H1 (cell line): Measurements from ENCODE around the gene RBM6. TPM values are rescaled to one million over a fixed set of nuclear protein-coding genes. Genes with fewer than 3 reads are reported as not detected.

Experiments
- CBX5 ChIP-seq: fragments of 300-800, 300-1000 bp; sonication (generic); IDR thresholded peaks from 2 replicates; pipeline ENCODE4 v1.7.1; 2016; ENCODE audit warnings: antibody characterized with exemption, low read length, low read depth
- GTF2F1 ChIP-seq: IDR thresholded peaks from 2 replicates; pipeline ENCODE4 v1.6.1; 2012; ENCODE audit warnings: low read depth, low read length, improper control_type of control experiment, borderline replicate concordance
- RFX5 ChIP-seq: IDR thresholded peaks from 2 replicates; pipeline ENCODE4 v1.6.1; 2011; ENCODE audit warnings: low read depth, low read length, improper control_type of control experiment, borderline replicate concordance
- SIRT6 ChIP-seq: IDR thresholded peaks from one replicate; pipeline ENCODE4 v1.7.1; 2012; ENCODE audit warnings: low read length, inconsistent platforms
- SRF ChIP-seq: IDR thresholded peaks from 2 replicates; pipeline ENCODE4 v1.6.1; 2011; ENCODE audit warnings: mild to moderate bottlenecking, low read depth, low read length, moderate library complexity
- polyA plus RNA-seq, 7 experiments: library from polyadenylated mRNA; depleted of rRNA in 3 of 7; stranded (reverse) in 5 of 7; unstranded in 2 of 7; fragments of >200 nt in 5 of 7; fragments of 200-250 nt in 2 of 7; gene quantifications; 1 replicate in 5 of 7; 2 replicates in 1 of 7; 4 replicates in 1 of 7; pipeline versions ENCODE4 v1.2.1 to v1.2.3, GENCODE V29; 2011 to 2013; ENCODE audit warnings: missing spikeins in 2 of 7, mixed read lengths in 2 of 7
- total RNA-seq: library from RNA; stranded (reverse); fragmentation: NEBNext Ultra II Directional; extraction: Animal tissue kit (Norgen Biotek cat#: 25700); gene quantifications from 2 replicates; pipeline ENCODE4 v1.2.1, GENCODE V29; 2021

RBM6 gene
- total and polyA plus RNA-seq, 2 of the 8 experiments (the other 6 are each of a cell fraction or from before 2014, with no cell fraction given), result 30.6 to 80.1 TPM

- TF ChIP-seq SRF, result no peak
- no peak for TF ChIP-seq GTF2F1
- no peak for TF ChIP-seq CBX5
- no peak for TF ChIP-seq SIRT6
- no peak for TF ChIP-seq RFX5
- TF ChIP-seq, all 59 proteins: peak for 21
Measured at GRCh38 chr3:49929291-49930167, 10.4 kb upstream of the RBM6 start, which contains the start of gene MON1A (continued).
